Measurements from ENCODE around the gene UBL4B.

Gene UBL4B

GRCh38 chr1:110083061-110083865 lies 29.0 kb upstream of the UBL4B start:
- Histone ChIP-seq H4K20me1 (ENCODE audit: control insufficient read depth, insufficient read depth, low read depth, low read length) (0 out of 2 replicates have a peak, but pooled peaks cover 3% of the 10 kb centered on the region), H3K4me3 (ENCODE audit: low read length) (no peak overlapping the region), H3K36me3 (ENCODE audit: control insufficient read depth, low read length) (no peaks in the 10 kb centered on the region), H3K4me1 (ENCODE audit: control insufficient read depth, low read length) (no peaks in the 10 kb centered on the region), H3K27ac (ENCODE audit: low read depth, low read length) (no peak overlapping the region), H3F3A (ENCODE audit: control insufficient read depth, insufficient read depth) (no peaks in the 10 kb centered on the region), H3K79me2 (ENCODE audit: control insufficient read depth, low read length) (no peaks in the 10 kb centered on the region), H3K4me2 (ENCODE audit: low read length) (no peak overlapping the region), H3K9me2 (replicated peaks; ENCODE audit: control insufficient read depth, low read length) (no peaks in the 10 kb centered on the region), H3K9me3 (ENCODE audit: control insufficient read depth, insufficient read depth, low read length) (no peaks in the 10 kb centered on the region), H3K27me3 (ENCODE audit: control insufficient read depth, low read length) (peaks cover 54% of the 10 kb centered on the region)
- TF ChIP-seq, protein P1, sequence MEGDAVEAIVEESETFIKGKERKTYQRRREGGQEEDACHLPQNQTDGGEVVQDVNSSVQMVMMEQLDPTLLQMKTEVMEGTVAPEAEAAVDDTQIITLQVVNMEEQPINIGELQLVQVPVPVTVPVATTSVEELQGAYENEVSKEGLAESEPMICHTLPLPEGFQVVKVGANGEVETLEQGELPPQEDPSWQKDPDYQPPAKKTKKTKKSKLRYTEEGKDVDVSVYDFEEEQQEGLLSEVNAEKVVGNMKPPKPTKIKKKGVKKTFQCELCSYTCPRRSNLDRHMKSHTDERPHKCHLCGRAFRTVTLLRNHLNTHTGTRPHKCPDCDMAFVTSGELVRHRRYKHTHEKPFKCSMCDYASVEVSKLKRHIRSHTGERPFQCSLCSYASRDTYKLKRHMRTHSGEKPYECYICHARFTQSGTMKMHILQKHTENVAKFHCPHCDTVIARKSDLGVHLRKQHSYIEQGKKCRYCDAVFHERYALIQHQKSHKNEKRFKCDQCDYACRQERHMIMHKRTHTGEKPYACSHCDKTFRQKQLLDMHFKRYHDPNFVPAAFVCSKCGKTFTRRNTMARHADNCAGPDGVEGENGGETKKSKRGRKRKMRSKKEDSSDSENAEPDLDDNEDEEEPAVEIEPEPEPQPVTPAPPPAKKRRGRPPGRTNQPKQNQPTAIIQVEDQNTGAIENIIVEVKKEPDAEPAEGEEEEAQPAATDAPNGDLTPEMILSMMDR (IDR thresholded peaks at IDR 0.05; ENCODE audit: low read depth, low read length, poor library complexity, severe bottlenecking), result no peak
- TF ChIP-seq EZH2phosphoT487 (IDR thresholded peaks at IDR 0.05; ENCODE audit: borderline replicate concordance, low read length), result peak; percentile 33; the same call in 1 of the 2 replicates

- H4K20me1 ChIP-seq (ENCODE audit: control insufficient read depth, insufficient read depth, low read depth, low read length), result 0 out of 2 replicates have a peak, but pooled peaks cover 7% of the 10 kb centered on the region
- TF ChIP-seq, protein P1 (IDR thresholded peaks at IDR 0.05; ENCODE audit: low read depth, low read length, poor library complexity, severe bottlenecking), result no peak
- TF ChIP-seq EZH2phosphoT487 (IDR thresholded peaks at IDR 0.05; ENCODE audit: borderline replicate concordance, low read length), result no peak; the same call in 1 of the 2 replicates
- peaks cover 54% of the 10 kb centered on the region for H3K27me3 ChIP-seq (ENCODE audit: control insufficient read depth, low read length)
- H3F3A ChIP-seq (ENCODE audit: control insufficient read depth, insufficient read depth), result no peaks in the 10 kb centered on the region
- no peaks in the 10 kb centered on the region for H3K4me1 ChIP-seq (ENCODE audit: control insufficient read depth, low read length)
- no peaks in the 10 kb centered on the region for H3K36me3 ChIP-seq (ENCODE audit: control insufficient read depth, low read length)
- H3K9me3 ChIP-seq (ENCODE audit: control insufficient read depth, insufficient read depth, low read length), result no peaks in the 10 kb centered on the region
- H3K4me3 ChIP-seq (ENCODE audit: low read length), result no peak overlapping the region
- H3K4me2 ChIP-seq (ENCODE audit: low read length), result no peak overlapping the region
- no peaks in the 10 kb centered on the region for H3K9me2 ChIP-seq (replicated peaks; ENCODE audit: control insufficient read depth, low read length)
- H3K79me2 ChIP-seq (ENCODE audit: control insufficient read depth, low read length), result no peaks in the 10 kb centered on the region
- no peak overlapping the region for H3K27ac ChIP-seq (ENCODE audit: low read depth, low read length)
Measured at GRCh38 chr1:110083866-110084226, 28.4 kb upstream of the UBL4B start.

- no peaks in the 10 kb centered on the region for H3K36me3 ChIP-seq (ENCODE audit: control insufficient read depth, low read length)
- no peak overlapping the region for H3K27ac ChIP-seq (ENCODE audit: low read depth, low read length)
- peak overlapping the region; percentile 24; the same call in 1 of the 2 replicates for H3K4me2 ChIP-seq (ENCODE audit: low read length)
- H3F3A ChIP-seq (ENCODE audit: control insufficient read depth, insufficient read depth), result no peaks in the 10 kb centered on the region
- no peaks in the 10 kb centered on the region for H3K9me2 ChIP-seq (replicated peaks; ENCODE audit: control insufficient read depth, low read length)
- H3K27me3 ChIP-seq (ENCODE audit: control insufficient read depth, low read length), result peaks cover 54% of the 10 kb centered on the region
- no peak overlapping the region for H3K4me3 ChIP-seq (ENCODE audit: low read length)
- H3K9me3 ChIP-seq (ENCODE audit: control insufficient read depth, insufficient read depth, low read length), result no peaks in the 10 kb centered on the region
- TF ChIP-seq, protein P1 (IDR thresholded peaks at IDR 0.05; ENCODE audit: low read depth, low read length, poor library complexity, severe bottlenecking), result no peak
- TF ChIP-seq EZH2phosphoT487 (IDR thresholded peaks at IDR 0.05; ENCODE audit: borderline replicate concordance, low read length), result no peak
- no peaks in the 10 kb centered on the region for H3K79me2 ChIP-seq (ENCODE audit: control insufficient read depth, low read length)
- no peaks in the 10 kb centered on the region for H3K4me1 ChIP-seq (ENCODE audit: control insufficient read depth, low read length)
- H4K20me1 ChIP-seq (ENCODE audit: control insufficient read depth, insufficient read depth, low read depth, low read length), result 0 out of 2 replicates have a peak, but pooled peaks cover 7% of the 10 kb centered on the region
Measured at GRCh38 chr1:110084227-110085078, 27.8 kb upstream of the UBL4B start.

Measured in DOHH2 (cell line).